Urinary bladder (tissue), 4 donors: ENCODE results near the gene MYT1. TPM values are rescaled to one million over a fixed set of nuclear protein-coding genes. Genes with fewer than 3 reads are reported as not detected.

Source experiments
- DNase-seq: peaks from one replicate; pipeline ENCODE4 v3.0.0-alpha.2; 2015; ENCODE audit errors: extremely low spot score
- H3K27ac ChIP-seq: one replicate; pipeline ENCODE4 v1.5.1; 2013; ENCODE audit warnings: low read depth, mild to moderate bottlenecking, moderate library complexity
- H3K36me3 ChIP-seq: one replicate; pipeline ENCODE4 v1.6.1; 2013; ENCODE audit warnings: mild to moderate bottlenecking, moderate library complexity; ENCODE audit not compliant: insufficient read depth
- H3K4me1 ChIP-seq: one replicate; pipeline ENCODE4 v1.6.1; 2013; ENCODE audit warnings: mild to moderate bottlenecking, moderate library complexity; ENCODE audit not compliant: insufficient read depth
- H3K4me3 ChIP-seq: one replicate; pipeline ENCODE4 v1.5.1; 2013; ENCODE audit warnings: low read depth, low read length
- WGBS: extraction: QIAGEN DNeasy Blood & Tissue Kit; methylation state at CpG from one replicate; pipeline ENCODE4 v1.1.7; 2013; 5-methylcytosine and 5-hydroxymethylcytosine counted together
- polyA plus RNA-seq: library from polyadenylated mRNA; stranded (reverse); fragments of 200-250 nt; gene quantifications from one replicate; pipeline ENCODE4 v1.2.3, GENCODE V29; 2013
- total RNA-seq: library from RNA; depleted of rRNA; stranded (reverse); fragments of >200 nt; gene quantifications from one replicate; pipeline ENCODE4 v1.2.3, GENCODE V29; 2014
- donor health status: healthy with polysubstance abuse.
- donor health status: healthy.

The MYT1 gene
- total and polyA plus RNA-seq, 2 donors: 0.13 to 0.48 TPM

GRCh38 chr20:64207641-64208590 is 43.7 kb downstream of the MYT1 start:
- no peak for DNase-seq
- Histone ChIP-seq H3K36me3 (no peaks in the 10 kb centered on the region), H3K4me3 (no peak overlapping the region), H3K4me1 (no peaks in the 10 kb centered on the region), H3K27ac (no peak overlapping the region)
- WGBS: 89% methylated on average over 25 of the region's 25 CpGs

- H3K27ac ChIP-seq: no peak overlapping the region
- no peaks in the 10 kb centered on the region for H3K36me3 ChIP-seq
- WGBS: 77% methylated on average over 7 of the region's 7 CpGs
- H3K4me3 ChIP-seq: no peak overlapping the region
- no peak for DNase-seq
- no peaks in the 10 kb centered on the region for H3K4me1 ChIP-seq
Measured at GRCh38 chr20:64209148-64209547, 44.9 kb downstream of the MYT1 start.

- WGBS: 80% methylated on average over 15 of the region's 15 CpGs
- H3K27ac ChIP-seq: no peak overlapping the region
- no peaks in the 10 kb centered on the region for H3K36me3 ChIP-seq
- no peak for DNase-seq
- no peaks in the 10 kb centered on the region for H3K4me1 ChIP-seq
- no peak overlapping the region for H3K4me3 ChIP-seq
Measured at GRCh38 chr20:64210656-64211369, 46.6 kb downstream of the MYT1 start.

GRCh38 chr20:64211874-64212658 is 47.8 kb downstream of the MYT1 start:
- H3K4me3 ChIP-seq: no peak overlapping the region
- no peaks in the 10 kb centered on the region for H3K4me1 ChIP-seq
- no peak for DNase-seq
- H3K36me3 ChIP-seq: no peaks in the 10 kb centered on the region
- H3K27ac ChIP-seq: no peak overlapping the region
- WGBS: 78% methylated on average over 21 of the region's 21 CpGs

GRCh38 chr20:64212755-64213154 is 48.5 kb downstream of the MYT1 start:
- H3K27ac ChIP-seq: no peak overlapping the region
- no peaks in the 10 kb centered on the region for H3K4me1 ChIP-seq
- no peak overlapping the region for H3K4me3 ChIP-seq
- WGBS: 26% methylated on average over 7 of the region's 7 CpGs
- DNase-seq: no peak
- no peaks in the 10 kb centered on the region for H3K36me3 ChIP-seq

- Histone ChIP-seq H3K36me3 (no peaks in the 10 kb centered on the region), H3K4me3 (no peak overlapping the region), H3K27ac (no peak overlapping the region), H3K4me1 (no peaks in the 10 kb centered on the region)
- WGBS: 93% methylated on average over 10 of the region's 10 CpGs
- DNase-seq: no peak
Measured at GRCh38 chr20:64214113-64214512, 49.9 kb downstream of the MYT1 start.

- WGBS: 43% methylated on average over 6 of the region's 6 CpGs
- Histone ChIP-seq H3K4me1 (no peaks in the 10 kb centered on the region), H3K36me3 (no peaks in the 10 kb centered on the region), H3K4me3 (no peak overlapping the region), H3K27ac (no peak overlapping the region)
- no peak for DNase-seq
Measured at GRCh38 chr20:64214952-64215351, 50.7 kb downstream of the MYT1 start.

- H3K4me1 ChIP-seq: no peaks in the 10 kb centered on the region
- DNase-seq: no peak
- no peak overlapping the region for H3K27ac ChIP-seq
- no peaks in the 10 kb centered on the region for H3K36me3 ChIP-seq
- H3K4me3 ChIP-seq: no peak overlapping the region
- WGBS: 60% methylated on average over 3 of the region's 3 CpGs
Measured at GRCh38 chr20:64216036-64216435, 51.8 kb downstream of the MYT1 start.

- Histone ChIP-seq H3K4me1 (no peaks in the 10 kb centered on the region), H3K36me3 (no peaks in the 10 kb centered on the region), H3K4me3 (no peak overlapping the region), H3K27ac (no peak overlapping the region)
- WGBS: 93% methylated on average over 11 of the region's 11 CpGs
- DNase-seq: no peak
Measured at GRCh38 chr20:64216910-64217309, 52.7 kb downstream of the MYT1 start.

GRCh38 chr20:64217539-64218221 is 53.4 kb downstream of the MYT1 start:
- 71% methylated on average over 13 of the region's 13 CpGs for WGBS
- Histone ChIP-seq H3K4me3 (no peak overlapping the region), H3K36me3 (no peaks in the 10 kb centered on the region), H3K4me1 (no peaks in the 10 kb centered on the region), H3K27ac (no peak overlapping the region)
- DNase-seq: no peak

- H3K36me3 ChIP-seq: no peaks in the 10 kb centered on the region
- no peak overlapping the region for H3K4me3 ChIP-seq
- DNase-seq: no peak
- no peaks in the 10 kb centered on the region for H3K4me1 ChIP-seq
- 83% methylated on average over 12 of the region's 12 CpGs for WGBS
- no peak overlapping the region for H3K27ac ChIP-seq
Measured at GRCh38 chr20:64219202-64219601, 55.0 kb downstream of the MYT1 start.

GRCh38 chr20:64219730-64220129 is 55.5 kb downstream of the MYT1 start:
- WGBS: 79% methylated on average over 16 of the region's 16 CpGs
- Histone ChIP-seq H3K4me1 (no peaks in the 10 kb centered on the region), H3K36me3 (no peaks in the 10 kb centered on the region), H3K4me3 (no peak overlapping the region), H3K27ac (no peak overlapping the region)
- DNase-seq: no peak

- no peak for DNase-seq
- no peak overlapping the region for H3K4me3 ChIP-seq
- no peaks in the 10 kb centered on the region for H3K4me1 ChIP-seq
- no peaks in the 10 kb centered on the region for H3K36me3 ChIP-seq
- 63% methylated on average over 8 of the region's 8 CpGs for WGBS
- H3K27ac ChIP-seq: no peak overlapping the region
Measured at GRCh38 chr20:64220420-64220819, 56.2 kb downstream of the MYT1 start.
